Suprapubic skin (tissue), 4 donors: ENCODE results near the gene RBP5.

Experiments used
- CTCF ChIP-seq, 2 donors: fragments of 200-600 bp in 1 of 2; fragments of 450-650 bp in 1 of 2; sonication (generic) in 1 of 2; IDR thresholded peaks; one replicate each; pipeline ENCODE4 v1.5.1; 2016 to 2019; ENCODE audit warnings: antibody characterized with exemption in 2 of 2, mild to moderate bottlenecking in 1 of 2, moderate library complexity in 1 of 2
- POLR2A ChIP-seq, 2 donors: fragments of 450-650 bp; IDR thresholded peaks; one replicate each; pipeline ENCODE4 v1.6.1; 2017; ENCODE audit warnings: antibody characterized with exemption in 2 of 2, mild to moderate bottlenecking in 2 of 2, moderate library complexity in 2 of 2
- POLR2AphosphoS5 ChIP-seq, 3 donors: sonication (generic); formaldehyde crosslinking; IDR thresholded peaks; one replicate each; pipeline ENCODE4 v1.6.1; 2017; ENCODE audit warnings: antibody characterized with exemption in 3 of 3

- TF ChIP-seq CTCF (IDR thresholded peaks at IDR 0.05) (no peak), POLR2AphosphoS5 (IDR thresholded peaks at IDR 0.05) (no peak), POLR2A (IDR thresholded peaks at IDR 0.05) (no peak)
Measured at GRCh38 chr12:7143564-7143963, 14.9 kb upstream of the RBP5 start.
